ENCODE data around the gene LHB. TPM values are rescaled to one million over a fixed set of nuclear protein-coding genes. Genes with fewer than 3 reads are reported as not detected.
A peak's percentile ranks its signal among the peaks of the same experiment; 100 is the strongest.
"Not testable (repeated sequence)": the region's sequence is repeated elsewhere in the genome, so short reads cannot be mapped to it uniquely, and the experiment has no call there.

The LHB gene
- total and polyA plus RNA-seq, 2 donors (not counting 3 experiments of a cell fraction or from before 2014, with no cell fraction given): 1.3 TPM; not detected in 1

- dilution Hi-C loops (cut with MboI; ENCODE audit: extremely low pct_ligation_motif_present, low sequenced_read_pairs): no loop called here
- peaks cover 10% of the 10 kb centered on the region for H3K4me1 ChIP-seq (ENCODE audit: control insufficient read depth, extremely low read depth, insufficient read depth, low read length)
- intact Hi-C loops (cut with micrococcal nuclease): no loop called here
- H3K27ac ChIP-seq (ENCODE audit: insufficient read depth, low read depth, low read length): no peak overlapping the region
- peaks cover 0 to 14% of the 10 kb centered on the region in 2 experiments for H3K36me3 ChIP-seq (ENCODE audit: control insufficient read depth in 2 of 2, extremely low read depth in 1 of 2, insufficient read depth in 2 of 2, low read length in 2 of 2)
- no TSS peak for BruUV-seq (replicated peaks)
- no peaks in the 10 kb centered on the region for H3K79me2 ChIP-seq (ENCODE audit: control insufficient read depth, insufficient read depth, low read length)
- peak; percentile 42 for DNase-seq (ENCODE audit: low read depth, low spot score)
- H4K20me1 ChIP-seq (replicated peaks; ENCODE audit: control insufficient read depth, extremely low read depth, insufficient read depth, low read length): no peaks in the 10 kb centered on the region
- POLR2A ChIA-PET: no interaction called here
- TF ChIP-seq FOS (IDR thresholded peaks at IDR 0.05; ENCODE audit: borderline replicate concordance, insufficient read depth, low read length): no peak
- no peak for TF ChIP-seq MAX (IDR thresholded peaks at IDR 0.05; ENCODE audit: insufficient read depth, insufficient read length)
- no peak for TF ChIP-seq POLR2AphosphoS5 (IDR thresholded peaks at IDR 0.05; ENCODE audit: insufficient read depth, low read depth, low read length)
- no peak for TF ChIP-seq GATA2 (IDR thresholded peaks at IDR 0.05; ENCODE audit: insufficient read depth, insufficient read length, low read depth, low read length)
- TF ChIP-seq CTCF (IDR thresholded peaks at IDR 0.05; ENCODE audit: extremely low read depth in 1 of 2, insufficient read depth in 1 of 2, low read depth in 1 of 2, low read length in 2 of 2): peak in 1 of 2 donors; percentile 14
- TF ChIP-seq POLR2A (IDR thresholded peaks at IDR 0.05; ENCODE audit: low read depth, low read length): no peak
- TF ChIP-seq EZH2 (IDR thresholded peaks at IDR 0.05; ENCODE audit: borderline replicate concordance, low read depth, low read length, severe bottlenecking): no peak
- no peak for TF ChIP-seq JUN (IDR thresholded peaks at IDR 0.05; ENCODE audit: borderline replicate concordance, insufficient read depth, insufficient read length, low read depth)
- no peaks in the 10 kb centered on the region for H3K9me3 ChIP-seq (replicated peaks; ENCODE audit: control insufficient read depth, insufficient read depth, low read length)
- peak overlapping the region; percentile 62 for H3K4me2 ChIP-seq (ENCODE audit: insufficient read depth, low read length)
- peaks cover 0 to 5% of the 10 kb centered on the region in 2 experiments for H3K27me3 ChIP-seq (ENCODE audit: control insufficient read depth in 2 of 2, insufficient read depth in 2 of 2, low read length in 2 of 2)
- FAIRE-seq: no peak
- CTCF ChIA-PET: interaction anchor here (0.6 to 5.4 kb wide), 11 partner anchors 11 to 224 kb away, joined by 3 to 37 read pairs (median 3); partner anchors contain the start of genes CGB2 and RUVBL2
- H2AFZ ChIP-seq (ENCODE audit: low read depth, low read length): peak overlapping the region; percentile 80
- peak overlapping the region in 2 of 3 experiments; percentile 18 to 30 for H3K4me3 ChIP-seq (replicated peaks in 1 of 3; ENCODE audit: insufficient read depth in 1 of 3, low read depth in 1 of 3, low read length in 3 of 3)
- H3K9ac ChIP-seq (replicated peaks; ENCODE audit: extremely low read depth, insufficient read depth, low read length): no peak overlapping the region
- no peaks in the 10 kb centered on the region for H3K9me1 ChIP-seq (replicated peaks; ENCODE audit: control insufficient read depth, extremely low read depth, insufficient read depth, low read length)
Observed at GRCh38 chr19:49019242-49019932, 2.5 kb upstream of the LHB start.

GRCh38 chr19:49018388-49019241 lies 1.7 kb upstream of the LHB start:
- H3K9me1 ChIP-seq (replicated peaks; ENCODE audit: control insufficient read depth, extremely low read depth, insufficient read depth, low read length); H4K20me1 ChIP-seq (replicated peaks; ENCODE audit: control insufficient read depth, extremely low read depth, insufficient read depth, low read length); intact Hi-C loops (cut with micrococcal nuclease); POLR2A ChIA-PET; BruUV-seq (replicated peaks); H3K9ac ChIP-seq (replicated peaks; ENCODE audit: extremely low read depth, insufficient read depth, low read length); H3K27me3 ChIP-seq (ENCODE audit: control insufficient read depth in 2 of 2, insufficient read depth in 2 of 2, low read length in 2 of 2); H3K79me2 ChIP-seq (ENCODE audit: control insufficient read depth, insufficient read depth, low read length); dilution Hi-C loops (cut with MboI; ENCODE audit: extremely low pct_ligation_motif_present, low sequenced_read_pairs); H3K9me3 ChIP-seq (replicated peaks; ENCODE audit: control insufficient read depth, insufficient read depth, low read length); H3K27ac ChIP-seq (ENCODE audit: insufficient read depth, low read depth, low read length): not testable (repeated sequence)
- H3K4me2 ChIP-seq (ENCODE audit: insufficient read depth, low read length): peak overlapping the region; percentile 62
- peaks cover 10% of the 10 kb centered on the region for H3K4me1 ChIP-seq (ENCODE audit: control insufficient read depth, extremely low read depth, insufficient read depth, low read length)
- H2AFZ ChIP-seq (ENCODE audit: low read depth, low read length): peak overlapping the region; percentile 80
- peaks cover 0 to 17% of the 10 kb centered on the region in 2 experiments for H3K36me3 ChIP-seq (ENCODE audit: control insufficient read depth in 2 of 2, extremely low read depth in 1 of 2, insufficient read depth in 2 of 2, low read length in 2 of 2)
- CTCF ChIA-PET: interaction anchor here (0.8 to 5.4 kb wide), 11 partner anchors 13 to 207 kb away, joined by 3 to 37 read pairs (median 4); partner anchors contain the start of genes CGB2, GYS1 and RUVBL2
- FAIRE-seq (peak; percentile 77), DNase-seq (ENCODE audit: low read depth, low spot score) (peak; percentile 24)
- H3K4me3 ChIP-seq (replicated peaks in 1 of 3; ENCODE audit: insufficient read depth in 1 of 3, low read depth in 1 of 3, low read length in 3 of 3): peak overlapping the region; percentile 16 to 25 (median 20)
